ENCODE data around the gene FHAD1. TPM values are rescaled to one million over a fixed set of nuclear protein-coding genes. Genes with fewer than 3 reads are reported as not detected.

The FHAD1 gene
- total and polyA plus RNA-seq, 2 of the 13 experiments (the other 11 are each of a cell fraction or from before 2014, with no cell fraction given) = not detected

GRCh38 chr1:15331734-15332133 lies 84.7 kb downstream of the FHAD1 start (continued):
- TF ChIP-seq CBX2 (IDR thresholded peaks at IDR 0.05; ENCODE audit: low read depth, low read length) = no peak
- TF ChIP-seq CBX2 (CRISPR knock-in tag; IDR thresholded peaks at IDR 0.05; ENCODE audit: low read depth) = no peak
- TF ChIP-seq TERF1 (CRISPR knock-in tag; IDR thresholded peaks at IDR 0.05) = no peak
- no peak for TF ChIP-seq MAFG (CRISPR knock-in tag; IDR thresholded peaks at IDR 0.05)
- no peak for TF ChIP-seq USF2 (IDR thresholded peaks at IDR 0.05; ENCODE audit: low read depth, low read length)
- no peak for TF ChIP-seq USF2 (CRISPR knock-in tag; IDR thresholded peaks at IDR 0.05; ENCODE audit: borderline replicate concordance)
- TF ChIP-seq ZNF234 (CRISPR knock-in tag; conservative IDR thresholded peaks at IDR 0.05) = no peak
- TF ChIP-seq ZNF18 (CRISPR knock-in tag; IDR thresholded peaks at IDR 0.05; ENCODE audit: insufficient replicate concordance) = no peak
- no peak for TF ChIP-seq GZF1 (CRISPR knock-in tag; IDR thresholded peaks at IDR 0.05)
- TF ChIP-seq KLF16 (CRISPR knock-in tag; IDR thresholded peaks at IDR 0.05) = no peak
- TF ChIP-seq ZNF350 (CRISPR knock-in tag; IDR thresholded peaks at IDR 0.05; ENCODE audit: borderline replicate concordance, low read depth) = no peak
- TF ChIP-seq DNMT1 (CRISPR knock-in tag; IDR thresholded peaks at IDR 0.05) = no peak
- no peak for TF ChIP-seq YEATS2 (CRISPR knock-in tag; IDR thresholded peaks at IDR 0.05; ENCODE audit: borderline replicate concordance)

Data from HepG2 (cell line).